Ectodermal cell (in vitro differentiated cells): ENCODE measurements around the gene MED9.

Experiments used
- H3K27ac ChIP-seq: 2 replicates; pipeline ENCODE4 v1.7.0; 2013; ENCODE audit warnings: mild to moderate bottlenecking, low read depth, low read length; ENCODE audit not compliant: insufficient read depth, poor library complexity, severe bottlenecking
- H3K27me3 ChIP-seq: 2 replicates; pipeline ENCODE4 v1.7.0; 2013; ENCODE audit warnings: mild to moderate bottlenecking, low read length; ENCODE audit not compliant: insufficient read depth, control insufficient read depth, poor library complexity, severe bottlenecking
- H3K36me3 ChIP-seq: one replicate; pipeline ENCODE4 v1.7.0; 2013; ENCODE audit warnings: low read length; ENCODE audit not compliant: control insufficient read depth, insufficient read depth
- H3K4me1 ChIP-seq: one replicate; pipeline ENCODE4 v1.7.0; 2013; ENCODE audit warnings: low read length; ENCODE audit not compliant: control insufficient read depth, insufficient read depth
- H3K4me3 ChIP-seq: 2 replicates; pipeline ENCODE4 v1.7.0; 2013; ENCODE audit warnings: low read depth, low read length, control low read depth; ENCODE audit not compliant: insufficient read depth
- H3K9me3 ChIP-seq: 2 replicates; pipeline ENCODE4 v1.7.0; 2013; ENCODE audit warnings: mild to moderate bottlenecking, low read length, moderate library complexity; ENCODE audit not compliant: control insufficient read depth
- WGBS, 2 experiments: methylation state at CpG; one replicate each; pipeline ENCODE4 v1.1.7; 2013; ENCODE audit warnings: missing lambda C conversion rate in 2 of 2; 5-methylcytosine and 5-hydroxymethylcytosine counted together

Gene MED9

GRCh38 chr17:17468217-17469010 lies 8.4 kb upstream of the MED9 start:
- no peak overlapping the region for H3K4me3 ChIP-seq
- no peaks in the 10 kb centered on the region for H3K36me3 ChIP-seq
- no peaks in the 10 kb centered on the region for H3K9me3 ChIP-seq
- H3K4me1 ChIP-seq, result peaks cover 8% of the 10 kb centered on the region
- whole genome bisulfite sequencing, 2 experiments, result 92 to 94% methylated on average over 5 of the region's 5 CpGs
- H3K27ac ChIP-seq, result no peak overlapping the region
- peaks cover 7% of the 10 kb centered on the region for H3K27me3 ChIP-seq

- H3K4me1 ChIP-seq, result peaks cover 8% of the 10 kb centered on the region
- H3K27me3 ChIP-seq, result peaks cover 6% of the 10 kb centered on the region
- H3K9me3 ChIP-seq, result no peaks in the 10 kb centered on the region
- H3K4me3 ChIP-seq, result no peak overlapping the region
- no peaks in the 10 kb centered on the region for H3K36me3 ChIP-seq
- WGBS, 2 experiments, result 90 to 93% methylated on average over 4 of the region's 4 CpGs
- H3K27ac ChIP-seq, result no peak overlapping the region
These were observed 7.4 kb upstream of the MED9 start for GRCh38 chr17:17469358-17469757.

GRCh38 chr17:17469996-17470395 lies 6.8 kb upstream of the MED9 start:
- 94 to 98% methylated on average over 3 of the region's 3 CpGs for WGBS, 2 experiments

GRCh38 chr17:17472333-17472920 lies 4.4 kb upstream of the MED9 start:
- Histone ChIP-seq H3K9me3 (no peaks in the 10 kb centered on the region), H3K27me3 (no peaks in the 10 kb centered on the region), H3K4me3 (no peak overlapping the region), H3K36me3 (no peaks in the 10 kb centered on the region), H3K27ac (no peak overlapping the region), H3K4me1 (peaks cover 10% of the 10 kb centered on the region)
- WGBS, 2 experiments, result 68 to 72% methylated on average over 8 of the region's 8 CpGs

More at GRCh38 chr17:17469996-17470395, 6.8 kb upstream of the MED9 start:
- no peaks in the 10 kb centered on the region for H3K9me3 ChIP-seq
- H3K36me3 ChIP-seq, result no peaks in the 10 kb centered on the region
- H3K27me3 ChIP-seq, result no peaks in the 10 kb centered on the region
- H3K4me1 ChIP-seq, result peaks cover 8% of the 10 kb centered on the region
- H3K27ac ChIP-seq, result no peak overlapping the region
- no peak overlapping the region for H3K4me3 ChIP-seq

- no peak overlapping the region for H3K4me3 ChIP-seq
- H3K4me1 ChIP-seq, result peaks cover 18% of the 10 kb centered on the region
- no peaks in the 10 kb centered on the region for H3K27me3 ChIP-seq
- no peaks in the 10 kb centered on the region for H3K36me3 ChIP-seq
- WGBS, 2 experiments, result 90 to 92% methylated on average over 7 of the region's 7 CpGs
- H3K9me3 ChIP-seq, result no peaks in the 10 kb centered on the region
- no peak overlapping the region for H3K27ac ChIP-seq
These were observed 2.5 kb upstream of the MED9 start for GRCh38 chr17:17474341-17474740.

- peaks cover 9% of the 10 kb centered on the region for H3K4me1 ChIP-seq
- no peaks in the 10 kb centered on the region for H3K9me3 ChIP-seq
- no peaks in the 10 kb centered on the region for H3K27me3 ChIP-seq
- no peak overlapping the region for H3K4me3 ChIP-seq
- no peak overlapping the region for H3K27ac ChIP-seq
- WGBS, 2 experiments, result 96% methylated on average over 3 of the region's 3 CpGs
- no peaks in the 10 kb centered on the region for H3K36me3 ChIP-seq
These were observed 2.4 kb downstream of the MED9 start for GRCh38 chr17:17479209-17479608.

- Histone ChIP-seq H3K36me3 (no peaks in the 10 kb centered on the region), H3K4me3 (no peak overlapping the region), H3K27ac (no peak overlapping the region), H3K27me3 (no peaks in the 10 kb centered on the region), H3K4me1 (peaks cover 9% of the 10 kb centered on the region), H3K9me3 (no peaks in the 10 kb centered on the region)
- WGBS, 2 experiments, result 94% methylated on average over 6 of the region's 6 CpGs
These were observed 3.9 kb downstream of the MED9 start for GRCh38 chr17:17480593-17481148.

- no peak overlapping the region for H3K4me3 ChIP-seq
- H3K27ac ChIP-seq, result no peak overlapping the region
- no peaks in the 10 kb centered on the region for H3K36me3 ChIP-seq
- peaks cover 9% of the 10 kb centered on the region for H3K4me1 ChIP-seq
- WGBS, 2 experiments, result 94 to 95% methylated on average over 5 of the region's 5 CpGs
- no peaks in the 10 kb centered on the region for H3K27me3 ChIP-seq
- no peaks in the 10 kb centered on the region for H3K9me3 ChIP-seq
These were observed 5.1 kb downstream of the MED9 start for GRCh38 chr17:17481860-17482259.

GRCh38 chr17:17484451-17484899 lies 7.7 kb downstream of the MED9 start:
- no peaks in the 10 kb centered on the region for H3K36me3 ChIP-seq
- no peak overlapping the region for H3K27ac ChIP-seq
- 78 to 80% methylated on average over 12 of the region's 12 CpGs for WGBS, 2 experiments
- H3K4me3 ChIP-seq, result no peak overlapping the region
- H3K9me3 ChIP-seq, result no peaks in the 10 kb centered on the region
- no peaks in the 10 kb centered on the region for H3K27me3 ChIP-seq
- no peaks in the 10 kb centered on the region for H3K4me1 ChIP-seq

GRCh38 chr17:17485420-17485819 lies 8.6 kb downstream of the MED9 start:
- no peaks in the 10 kb centered on the region for H3K9me3 ChIP-seq
- no peaks in the 10 kb centered on the region for H3K27me3 ChIP-seq
- WGBS, 2 experiments, result 98% methylated on average over 6 of the region's 6 CpGs
- H3K4me3 ChIP-seq, result no peak overlapping the region
- no peak overlapping the region for H3K27ac ChIP-seq
- H3K36me3 ChIP-seq, result no peaks in the 10 kb centered on the region
- H3K4me1 ChIP-seq, result no peaks in the 10 kb centered on the region
